Iris pigment epithelial cell (primary cell): ENCODE measurements around the gene TEX261.
"Not testable (repeated sequence)": the region's sequence is repeated elsewhere in the genome, so short reads cannot be mapped to it uniquely, and the experiment has no call there.

ENCODE experiments used
- DNase-seq: peaks from one replicate; pipeline ENCODE4 v3.0.0-alpha.2; 2011; ENCODE audit warnings: low read depth

TEX261 gene

DNA sequence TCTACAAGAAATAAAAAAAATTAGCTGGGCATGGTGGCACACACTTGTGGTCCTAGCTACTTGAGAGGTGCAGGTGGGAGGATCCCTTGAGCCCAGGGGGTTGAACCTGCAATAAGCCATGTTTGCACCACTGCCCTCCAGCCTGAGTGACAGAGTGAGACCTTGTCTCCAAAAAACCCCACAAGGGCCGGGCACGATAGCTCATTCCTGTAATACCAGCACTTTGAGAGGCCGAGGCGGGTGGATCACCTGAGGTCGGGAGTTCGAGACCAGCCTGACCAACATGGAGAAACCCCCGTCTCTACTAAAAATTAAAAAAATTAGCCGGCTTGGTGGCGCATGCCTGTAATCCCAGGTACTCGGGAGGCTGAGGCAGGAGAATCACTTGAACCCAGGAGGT lies 5.3 kb upstream of the TEX261 start:
- not testable (repeated sequence) for DNase-seq

DNA sequence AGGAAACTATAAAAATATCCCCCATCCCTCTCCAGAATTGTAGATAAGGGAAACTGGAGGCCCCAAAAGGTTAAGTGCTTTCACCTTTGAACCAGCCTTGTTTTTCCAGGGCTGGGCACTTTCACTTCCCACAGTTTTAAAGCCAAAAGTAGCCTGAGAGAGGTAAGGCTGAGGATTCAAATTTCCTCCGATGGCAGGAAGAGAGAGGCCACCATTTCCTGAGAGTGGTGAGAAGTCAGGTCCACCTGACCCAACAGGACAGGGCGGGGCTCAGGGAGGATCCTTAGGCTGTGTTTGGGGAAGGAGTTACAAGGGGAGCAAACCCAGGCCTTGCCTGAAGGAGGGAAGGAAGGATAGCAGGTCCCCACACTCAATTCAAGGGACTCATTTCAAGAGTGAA lies 4.7 kb upstream of the TEX261 start:
- DNase-seq = no peak

DNA sequence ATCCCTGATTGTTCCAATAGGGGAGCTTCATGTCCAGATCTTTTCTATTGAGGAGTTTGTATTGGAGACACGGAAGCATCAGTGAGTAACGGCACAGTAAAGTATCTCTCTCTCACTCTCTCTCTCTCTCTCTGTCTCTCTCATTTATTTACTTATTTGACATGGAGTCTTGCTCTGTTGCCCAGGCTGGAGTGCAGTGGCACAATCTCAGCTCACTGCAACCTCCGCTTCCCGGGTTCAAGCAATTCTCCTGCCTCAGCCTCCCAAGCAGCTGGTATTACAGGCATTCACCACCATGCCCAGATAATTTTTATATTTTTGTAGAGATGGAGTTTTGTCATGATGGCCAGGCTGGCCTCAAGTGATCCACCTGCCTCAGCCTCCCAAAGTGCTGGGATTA lies 4.2 kb upstream of the TEX261 start:
- not testable (repeated sequence) for DNase-seq

DNA sequence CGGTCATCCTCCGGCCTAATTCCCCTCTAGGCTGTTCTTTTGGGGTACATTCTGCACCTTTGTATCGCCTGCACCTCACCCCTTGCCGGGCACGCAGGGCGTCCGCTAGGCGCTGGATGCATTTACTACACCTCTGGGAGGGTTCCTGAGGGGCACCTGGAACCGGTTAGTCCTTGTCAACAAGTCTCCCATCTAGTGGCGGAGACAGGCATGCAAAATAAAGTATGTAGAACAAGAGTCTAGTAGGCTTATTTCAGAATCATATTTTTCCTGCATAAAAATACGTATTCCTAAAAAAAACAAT lies 705 bp upstream of the TEX261 start:
- peak; percentile 44 for DNase-seq

DNA sequence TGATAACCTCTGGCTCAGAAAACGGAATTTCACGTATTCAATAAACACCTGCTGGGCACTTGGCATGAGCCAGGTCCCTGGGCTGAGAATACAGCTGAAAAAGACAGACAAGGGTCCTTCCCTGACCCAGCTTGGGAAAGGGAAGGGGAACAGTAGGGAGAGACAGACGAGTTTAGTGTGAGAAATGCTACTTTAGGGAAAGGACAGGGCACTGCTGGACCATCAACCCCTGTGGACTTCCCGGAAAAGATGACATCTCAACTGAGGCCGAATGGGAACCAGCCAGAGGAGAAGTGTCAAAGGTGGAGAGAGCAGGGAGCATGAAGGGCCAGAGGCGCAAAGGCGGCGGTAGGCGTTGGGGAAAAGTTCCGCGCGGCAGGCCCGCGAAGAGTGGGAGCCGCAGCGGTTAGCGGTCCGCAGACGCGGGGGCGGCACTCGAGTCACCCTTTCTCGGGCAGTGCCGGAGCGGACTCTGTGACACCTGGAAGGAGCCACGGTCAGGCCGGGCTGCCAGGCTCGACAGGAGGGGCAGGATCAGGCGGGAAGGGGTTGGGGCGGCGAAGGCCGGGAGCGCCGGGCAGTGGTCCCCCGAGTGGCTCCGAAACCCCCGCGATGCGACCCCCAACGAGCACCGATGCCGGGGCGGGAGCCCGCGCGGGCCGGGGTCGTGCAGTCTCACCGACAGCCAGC lies 519 bp downstream of the TEX261 start:
- peak; percentile 17 for DNase-seq

DNA sequence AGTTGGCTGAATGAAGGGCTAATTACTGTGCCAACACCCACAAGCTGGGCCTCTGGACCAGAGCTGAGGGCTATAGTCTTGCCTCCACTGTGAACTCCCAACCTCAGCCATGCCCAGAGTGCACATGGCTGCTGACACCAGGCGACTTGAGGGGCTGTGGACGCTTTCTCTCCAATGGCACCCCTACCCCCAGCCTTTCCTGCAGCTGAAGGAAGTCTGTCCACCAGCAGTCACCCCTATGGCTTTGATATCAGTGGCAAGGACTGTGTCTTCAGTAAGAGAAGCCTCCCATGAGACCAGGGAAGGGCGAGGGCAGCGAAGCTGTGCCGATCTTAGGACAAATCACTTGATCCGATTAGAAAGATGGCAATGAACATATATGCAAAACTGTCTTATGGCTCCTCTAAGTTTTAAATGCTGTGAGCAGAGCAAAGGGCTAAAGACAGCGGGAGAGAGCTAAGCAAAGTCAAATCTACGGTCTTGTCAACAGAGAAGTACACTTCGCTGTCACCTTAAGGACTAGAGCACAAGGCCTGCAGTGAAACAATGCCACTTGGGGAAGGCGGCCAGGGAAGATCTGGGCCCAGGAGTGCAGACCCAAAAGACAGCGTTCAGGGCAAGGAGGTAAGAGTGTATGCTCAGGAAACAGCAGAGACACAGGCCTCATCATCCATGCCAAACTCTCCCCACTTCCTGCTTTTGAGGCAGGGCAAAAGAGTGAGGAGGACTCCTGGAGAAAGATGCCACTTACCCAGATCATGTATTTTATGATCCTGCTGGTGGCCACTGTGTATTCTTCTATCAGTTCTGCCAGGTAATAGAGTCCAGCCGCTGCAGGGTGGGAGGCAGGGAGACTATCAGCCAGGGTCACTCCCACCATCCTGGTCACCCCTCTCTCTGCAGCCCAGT lies 1.5 kb downstream of the TEX261 start:
- no peak for DNase-seq

DNA sequence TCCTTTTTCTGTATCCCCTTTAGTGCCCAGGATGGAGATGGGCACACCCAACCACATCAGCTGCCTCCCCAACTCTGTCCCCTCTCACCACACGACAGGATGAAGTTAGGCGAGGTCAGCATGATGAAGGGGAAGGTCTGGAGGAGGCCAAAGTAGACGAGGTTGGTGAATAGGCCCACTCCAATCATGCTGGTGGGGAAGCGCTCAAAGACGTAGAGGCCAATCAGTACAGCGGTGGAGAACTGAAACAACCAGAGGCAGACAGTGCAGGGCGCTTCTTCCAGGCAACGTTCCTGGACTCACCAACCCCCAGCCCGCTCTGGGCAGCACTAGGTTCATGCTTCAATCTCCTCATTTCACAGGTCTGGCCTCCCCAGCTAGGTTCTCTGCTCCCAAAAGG lies 2.9 kb downstream of the TEX261 start:
- no peak for DNase-seq

DNA sequence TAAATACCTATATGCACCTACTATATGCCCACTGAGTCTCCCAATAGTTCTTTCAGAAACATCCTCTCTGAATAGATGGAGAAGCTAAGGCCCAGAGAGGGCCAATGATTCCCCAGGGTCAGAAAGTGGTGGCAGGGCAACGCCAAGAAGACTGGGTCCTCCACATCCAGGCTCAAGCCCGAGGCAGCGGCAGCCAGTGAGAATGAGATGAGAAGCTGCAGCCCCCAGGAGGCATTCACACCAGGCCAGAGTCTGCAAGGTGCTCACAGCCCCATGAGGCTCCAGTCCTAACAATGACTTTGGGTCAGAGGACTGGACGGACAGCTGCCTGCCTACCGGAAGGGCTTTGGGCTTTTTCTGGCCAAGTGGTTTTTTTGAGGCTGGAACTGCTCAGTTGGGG lies 3.5 kb downstream of the TEX261 start:
- DNase-seq = no peak

DNA sequence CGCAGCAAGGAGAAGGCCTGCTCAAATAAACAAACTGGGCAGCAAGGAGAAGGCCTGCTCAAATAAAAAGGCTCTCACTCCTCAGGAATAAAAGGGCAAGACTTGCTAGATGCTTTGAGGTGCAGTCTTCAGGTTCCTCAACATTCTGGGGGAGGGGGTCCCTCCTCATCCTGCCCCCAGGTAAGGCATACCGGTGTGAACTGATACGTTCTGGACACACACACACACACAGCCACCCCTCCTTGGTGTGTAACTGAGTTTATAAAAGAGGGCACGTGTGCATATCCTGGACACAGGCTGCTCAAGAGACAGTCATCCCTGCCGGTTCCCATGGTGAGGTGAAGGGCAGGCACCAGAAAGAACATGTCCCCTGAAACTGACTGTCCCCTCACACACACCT lies 4.5 kb downstream of the TEX261 start:
- no peak for DNase-seq

DNA sequence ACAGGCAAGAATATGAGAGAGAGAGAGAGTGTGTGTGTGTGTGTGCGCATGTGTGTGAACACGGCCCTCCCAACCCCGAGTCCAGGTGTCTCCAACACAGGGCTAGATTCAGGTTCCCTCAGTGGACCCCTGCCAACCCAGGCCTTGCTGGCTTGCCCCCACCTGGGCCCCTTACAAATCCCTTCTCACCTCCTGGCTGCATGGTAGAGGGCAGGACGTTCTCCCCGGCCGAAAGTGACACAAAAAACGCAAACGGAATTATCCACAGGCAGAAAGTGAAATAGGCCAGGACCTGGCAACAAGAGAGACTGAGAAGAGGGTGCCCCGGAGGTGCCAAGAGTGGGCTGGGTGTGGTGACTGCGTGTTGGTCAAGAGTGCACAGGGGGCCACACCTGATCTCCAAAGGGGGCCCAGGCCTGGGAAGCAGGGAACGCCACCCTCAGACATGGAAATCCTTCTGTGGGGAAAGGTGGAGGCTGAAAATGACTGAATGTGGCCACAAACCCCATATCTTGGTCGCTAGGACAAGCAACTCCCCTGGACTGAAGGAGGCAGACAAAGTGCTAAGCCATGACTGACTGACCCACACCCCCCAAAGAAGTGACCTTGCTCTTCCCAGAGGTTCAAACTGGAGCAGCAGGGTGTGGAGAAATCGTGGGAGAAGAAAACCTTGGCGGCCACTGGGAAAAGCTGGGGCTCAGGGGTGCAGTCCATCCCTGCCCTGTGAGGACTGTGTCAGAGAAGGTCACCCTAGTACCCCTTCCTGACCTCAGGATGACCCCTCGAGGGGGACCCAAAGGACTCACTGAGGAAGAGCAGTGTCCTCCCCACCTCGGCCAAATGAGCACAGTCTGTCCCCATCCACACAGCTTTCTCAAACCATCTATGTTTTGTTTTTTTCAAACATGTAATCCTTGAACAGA lies 5.7 kb downstream of the TEX261 start:
- DNase-seq = no peak

DNA sequence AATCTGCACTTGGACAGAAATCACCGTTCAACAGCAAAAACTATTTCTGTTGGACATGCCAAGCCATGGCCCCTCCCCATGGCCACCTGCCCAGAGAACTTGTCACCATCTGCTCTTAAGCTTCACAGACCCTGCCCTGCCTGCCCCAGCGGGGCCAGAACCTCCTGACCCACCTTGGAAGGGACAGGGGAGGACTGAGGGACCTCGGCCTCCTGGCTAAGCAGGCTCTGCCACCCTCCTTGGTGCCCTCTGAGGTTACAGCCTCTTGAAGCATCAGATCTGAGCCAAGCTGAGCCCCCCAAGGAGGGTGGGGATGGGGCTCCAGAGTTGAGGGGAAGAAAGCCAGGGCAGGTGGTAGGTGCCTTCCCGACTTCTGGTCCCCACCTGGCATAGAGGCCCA lies 6.5 kb downstream of the TEX261 start:
- no peak for DNase-seq

DNA sequence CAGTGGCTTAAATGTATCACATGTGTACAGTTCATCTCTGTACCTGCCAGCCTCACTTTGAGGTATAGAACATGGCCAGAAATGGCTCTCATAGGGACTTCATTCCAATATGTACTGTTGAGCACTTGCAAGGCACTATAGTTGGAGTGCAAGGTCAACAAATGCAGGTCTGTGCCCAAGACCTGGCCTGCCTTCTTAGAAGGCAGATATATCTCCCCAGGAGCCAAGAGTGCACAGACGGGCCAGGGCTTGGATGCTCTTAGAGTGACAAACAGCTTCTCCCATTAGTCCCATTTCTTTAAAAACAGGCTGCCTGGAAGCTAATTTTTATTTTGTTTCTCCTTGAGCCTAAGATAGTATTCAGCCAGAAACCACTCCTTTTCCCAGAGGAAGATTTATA lies 7.3 kb downstream of the TEX261 start:
- DNase-seq = no peak

DNA sequence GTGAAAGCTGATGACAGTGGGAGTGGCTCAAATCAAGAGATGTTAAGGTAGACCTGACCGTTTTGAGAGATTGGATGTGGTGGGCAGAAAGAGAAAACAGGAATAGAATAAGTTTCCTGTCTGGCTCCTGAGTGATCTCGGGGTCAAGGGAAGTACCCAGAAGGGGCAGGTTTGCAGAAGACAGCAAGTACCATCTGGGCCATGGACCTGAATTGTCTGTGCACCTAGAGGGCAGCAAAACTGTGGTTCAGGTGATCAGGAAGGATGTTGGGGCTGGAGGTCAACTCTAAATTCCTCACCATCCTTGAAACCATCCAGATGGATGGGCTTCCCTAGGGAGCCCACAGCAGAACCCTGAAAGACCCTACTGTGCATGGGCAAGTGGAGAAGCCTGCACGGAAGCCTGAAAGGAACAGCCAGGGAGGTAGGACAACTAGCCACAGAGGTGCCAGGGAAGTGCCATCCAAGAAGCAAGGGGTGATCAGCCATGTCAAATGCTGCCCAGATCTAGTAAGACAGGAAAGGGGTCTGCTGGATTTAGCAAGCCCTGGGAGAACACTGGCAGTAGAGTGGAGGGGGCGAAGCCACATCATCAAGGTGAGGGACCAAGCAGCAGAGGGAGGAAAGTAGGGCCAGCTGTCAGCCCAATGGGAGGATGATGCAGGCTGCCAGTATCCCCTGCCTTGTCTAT lies 8.0 kb downstream of the TEX261 start:
- no peak for DNase-seq

DNA sequence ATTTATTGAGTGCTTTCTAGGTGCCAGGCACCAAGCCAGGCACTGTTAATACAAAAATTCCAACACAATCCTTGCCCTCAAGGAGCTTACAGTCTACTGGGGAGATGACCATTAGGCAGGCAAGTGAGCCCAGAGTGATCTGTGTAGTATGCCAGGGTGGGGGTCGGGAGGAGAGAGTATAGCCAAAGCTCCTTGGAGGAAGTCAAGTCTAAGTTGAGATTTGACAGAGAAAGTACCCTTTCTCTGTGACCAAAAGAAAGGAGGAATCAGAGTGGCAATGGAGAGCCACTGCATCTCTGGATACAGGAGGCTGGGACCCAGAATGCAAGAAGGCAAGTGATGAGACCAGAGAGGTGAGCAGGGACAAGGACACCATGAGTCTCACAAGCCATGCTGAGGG lies 8.7 kb downstream of the TEX261 start:
- DNase-seq = no peak

DNA sequence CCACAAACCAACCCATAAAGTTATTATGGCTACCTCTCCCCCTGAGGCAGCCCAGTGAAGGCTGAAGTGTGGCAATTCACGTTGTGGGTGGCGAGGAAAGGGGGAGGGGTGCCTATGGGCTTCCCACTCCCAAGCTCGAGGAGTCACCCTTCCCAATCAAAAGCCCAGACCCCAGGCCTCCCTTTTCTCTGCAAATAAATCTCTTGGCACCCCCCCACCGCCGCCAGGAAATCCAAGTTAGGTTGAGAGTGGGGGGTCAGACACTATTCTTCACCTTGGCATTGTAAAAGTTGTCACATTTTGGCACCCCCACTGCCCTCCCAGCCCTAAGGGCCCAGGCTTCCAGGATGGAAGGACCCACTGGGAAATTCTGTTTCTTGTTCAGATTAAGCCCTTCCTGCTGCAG lies 9.4 kb downstream of the TEX261 start:
- DNase-seq = no peak

DNA sequence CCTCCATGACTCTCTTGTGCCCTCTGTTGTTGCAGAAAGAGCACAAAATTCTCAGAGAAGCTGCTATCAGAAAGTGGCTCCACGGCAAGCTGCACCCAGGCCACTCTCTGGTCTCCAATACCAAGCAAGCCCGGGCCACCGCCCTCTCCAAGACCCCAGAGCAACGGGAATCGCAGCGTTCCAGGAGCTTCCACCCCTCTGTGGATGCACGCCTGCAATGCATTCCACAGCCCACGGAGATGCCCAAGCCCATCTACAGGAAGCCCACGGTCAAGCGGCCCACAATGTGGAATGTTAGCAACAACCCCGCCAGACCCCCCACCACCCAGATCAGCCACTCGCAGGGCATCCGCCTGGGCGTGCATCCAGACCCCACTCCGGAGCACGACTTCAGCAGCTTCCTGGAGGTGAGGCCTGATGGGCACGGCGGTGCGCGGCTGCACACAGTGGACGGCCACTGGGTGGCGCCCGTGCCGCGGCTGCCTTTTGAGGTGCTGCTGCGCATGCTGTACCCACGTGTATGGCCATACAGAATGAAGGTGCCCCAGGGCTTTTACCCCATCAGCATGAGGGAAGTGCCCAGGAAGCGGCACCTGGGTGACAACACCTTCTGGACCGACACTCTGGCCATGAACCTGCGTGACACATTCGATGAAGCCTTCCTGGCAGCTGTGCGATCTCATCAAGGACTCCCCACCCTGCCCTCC lies 9.9 kb downstream of the TEX261 start:
- peak; percentile 58 for DNase-seq

DNA sequence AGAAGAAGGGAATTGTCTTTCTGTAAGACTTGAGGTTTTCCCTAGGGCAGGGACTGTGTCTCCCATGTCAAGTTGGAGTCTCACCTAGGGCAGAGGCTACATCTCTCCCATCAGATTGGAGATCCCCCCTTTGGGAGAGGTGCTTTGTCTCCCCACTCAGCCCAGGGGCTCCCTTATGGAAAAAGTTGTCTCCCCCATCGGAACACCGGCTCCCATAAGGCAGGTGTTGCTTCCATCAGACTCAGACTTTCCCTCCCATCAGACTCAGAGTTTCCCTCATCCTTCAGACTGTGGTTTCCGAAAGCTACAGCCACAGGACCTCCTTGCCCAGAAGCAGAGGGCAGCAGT lies 10.5 kb downstream of the TEX261 start:
- DNase-seq = no peak

DNA sequence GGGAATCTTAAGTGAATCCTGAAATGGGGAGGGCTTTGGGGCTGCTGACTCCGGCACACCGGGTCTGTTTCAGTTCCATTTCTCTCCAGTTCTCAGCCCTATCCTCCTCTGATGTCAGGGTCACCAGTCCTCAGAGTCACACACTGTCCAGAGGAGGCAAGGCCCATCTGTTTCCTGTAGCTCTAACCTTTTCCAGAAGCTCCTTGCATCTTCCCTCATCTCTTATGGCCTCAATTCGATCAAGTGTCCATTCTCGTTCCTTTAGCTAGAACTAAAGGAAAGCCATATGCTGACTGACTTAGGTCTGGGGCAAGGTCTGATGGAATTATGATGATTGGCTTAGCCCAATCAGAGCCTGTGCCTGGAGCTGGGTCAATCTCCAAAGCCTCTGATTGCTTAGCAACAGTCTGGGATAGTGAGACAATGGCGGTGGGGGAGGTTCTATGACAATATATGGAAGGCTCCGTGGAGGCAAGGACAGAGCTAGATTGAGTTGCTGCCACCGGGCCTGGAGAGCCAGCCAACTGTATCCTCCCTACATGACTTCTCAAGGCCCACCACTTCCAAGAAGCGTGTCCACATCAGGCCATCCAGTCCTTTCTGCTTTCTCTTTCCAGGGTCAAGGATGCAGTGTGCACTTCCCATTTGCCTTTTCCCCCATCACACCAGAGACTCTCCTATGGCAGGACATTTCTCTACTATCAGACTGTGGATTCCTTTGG lies 11.0 kb downstream of the TEX261 start:
- DNase-seq = no peak

DNA sequence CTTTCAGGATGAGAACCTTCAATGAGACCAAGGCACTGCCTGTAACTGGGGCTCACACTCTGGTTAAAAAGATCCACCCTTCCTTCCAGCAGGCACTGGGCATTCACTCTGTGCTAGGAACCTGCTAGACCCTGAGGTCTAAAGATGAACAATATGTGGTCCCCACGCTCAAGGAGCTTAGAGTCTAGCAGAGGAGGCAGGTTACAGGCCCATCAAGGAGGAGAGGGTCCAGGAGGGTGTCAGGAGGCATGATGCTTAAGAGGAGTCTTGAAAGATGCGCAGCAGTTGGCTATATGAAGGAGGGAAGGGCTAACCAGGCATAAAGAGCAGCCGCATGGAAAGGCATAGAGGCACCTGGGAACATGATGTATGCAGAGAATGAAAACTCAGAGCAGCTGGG lies 11.7 kb downstream of the TEX261 start:
- no peak for DNase-seq

DNA sequence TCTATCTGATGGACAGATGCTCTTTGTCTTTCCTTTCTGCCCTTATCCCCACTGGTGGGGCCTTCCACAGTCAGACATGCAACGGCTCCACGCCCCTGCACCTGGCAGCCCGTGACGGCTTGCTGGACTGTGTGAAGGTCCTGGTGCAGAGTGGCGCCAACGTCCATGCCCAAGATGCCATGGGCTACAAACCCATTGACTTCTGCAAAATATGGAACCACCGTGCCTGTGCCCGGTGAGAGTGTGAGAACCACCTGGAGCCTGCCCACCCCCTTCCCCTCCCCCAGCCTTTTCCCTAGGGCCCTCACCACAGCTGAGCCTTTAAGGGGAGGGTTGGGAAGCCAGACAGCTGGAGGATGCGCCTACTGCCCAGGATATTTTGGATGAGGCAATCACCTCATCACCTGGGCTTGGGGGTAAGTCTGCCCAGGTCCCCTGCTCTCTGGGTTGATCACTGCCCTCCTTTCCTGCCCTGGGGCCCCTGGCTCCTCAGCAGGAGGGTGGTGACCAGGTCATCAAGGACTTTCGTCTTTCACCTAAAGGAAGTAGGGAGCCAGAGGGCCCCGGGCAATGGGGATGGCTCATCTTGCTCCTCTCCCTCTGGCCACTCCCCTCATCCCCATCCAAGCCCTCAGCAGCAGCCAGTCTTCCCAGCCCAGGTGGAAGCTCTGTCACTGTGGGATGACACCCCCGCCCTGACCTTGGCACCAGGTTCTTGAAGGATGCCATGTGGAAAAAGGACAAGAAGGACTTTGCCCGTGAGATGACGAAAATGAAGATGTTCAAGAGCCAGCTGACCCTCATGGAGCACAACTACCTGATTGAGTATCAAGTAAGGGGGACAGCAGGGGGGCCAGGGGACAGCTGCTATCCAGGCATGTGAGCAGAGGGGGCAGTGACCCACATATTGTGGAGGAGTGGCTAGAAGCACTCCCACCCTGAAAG lies 12.5 kb downstream of the TEX261 start:
- no peak for DNase-seq
